Right forelimb (tissue), 1 donor: ENCODE data around the gene KDM4B.

ENCODE experiments used
- DNase-seq: peaks from one replicate; pipeline ENCODE4 v3.0.0-alpha.2; 2018

Gene KDM4B

GRCh38 chr19:4986056-4986455 lies 17.1 kb downstream of the KDM4B start:
- DNase-seq = no peak

DNA sequence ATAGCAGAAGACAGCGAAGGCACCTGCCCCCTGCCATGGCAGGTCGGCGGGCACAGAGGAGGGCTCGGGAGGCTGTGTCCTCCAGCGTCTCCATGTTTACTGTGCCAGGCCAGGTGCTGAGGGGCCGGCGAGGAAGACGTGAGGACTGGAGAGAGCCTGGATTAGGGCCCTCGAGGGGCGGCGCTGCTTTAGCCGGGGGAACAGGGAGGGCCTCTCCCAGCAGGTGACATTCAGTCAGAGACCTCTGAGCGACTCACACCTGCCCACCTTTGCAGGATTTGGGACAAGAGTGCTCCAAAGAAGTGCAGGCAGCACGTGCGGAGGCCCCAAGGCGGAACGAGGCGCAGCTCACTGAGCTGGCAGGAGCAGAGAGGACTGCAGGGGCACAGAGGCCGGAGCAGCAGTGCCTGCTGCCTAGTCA lies 17.6 kb downstream of the KDM4B start:
- DNase-seq = no peak

DNA sequence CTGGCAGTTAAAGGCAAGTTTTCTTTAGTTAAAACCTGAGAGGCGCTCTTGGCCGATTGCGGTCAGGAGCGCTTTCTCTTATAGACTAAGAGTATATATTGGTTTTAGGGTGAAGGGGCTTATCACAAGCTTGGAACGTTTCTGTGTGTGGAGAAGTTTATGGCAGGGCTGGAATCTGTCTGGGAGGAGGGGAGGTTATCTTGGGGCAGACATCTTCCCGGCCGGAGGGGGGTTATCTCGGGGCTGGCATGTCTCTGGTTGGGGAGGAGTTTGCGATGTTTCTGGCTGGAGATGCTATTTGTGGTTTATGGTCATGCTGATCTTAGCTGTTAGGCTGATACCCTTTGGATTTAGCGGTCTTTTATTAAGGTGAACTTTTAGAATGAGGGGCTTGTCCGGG lies 18.3 kb downstream of the KDM4B start:
- no peak for DNase-seq

- DNase-seq = no peak
These were observed 18.9 kb downstream of the KDM4B start for GRCh38 chr19:4987692-4988370.

DNA sequence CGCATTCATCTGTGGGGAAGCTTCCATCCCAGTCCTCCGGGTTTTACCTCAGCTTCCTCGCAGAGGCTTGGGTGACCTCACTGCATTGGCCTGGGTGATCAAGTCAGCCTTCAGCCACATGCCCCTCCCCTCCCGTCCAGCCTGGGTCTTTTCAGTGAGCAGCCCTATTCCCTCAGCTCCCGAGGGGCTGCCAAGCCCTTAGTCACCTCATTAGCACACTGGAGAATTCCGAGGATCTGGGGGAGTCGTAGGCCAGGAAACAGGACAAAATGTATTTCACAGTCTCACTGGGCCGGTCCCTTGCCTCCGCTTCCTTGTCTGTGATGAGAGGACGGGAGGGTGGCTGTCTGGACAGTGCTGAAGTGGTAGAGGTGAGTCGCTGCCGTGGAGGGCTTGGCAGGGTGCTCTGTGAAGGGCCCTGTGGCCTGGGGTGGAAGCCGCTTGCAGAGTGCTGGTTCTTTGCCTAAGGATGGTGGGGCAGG lies 19.9 kb downstream of the KDM4B start:
- no peak for DNase-seq

- no peak for DNase-seq
These were observed 21.4 kb downstream of the KDM4B start for GRCh38 chr19:4990306-4990705.

GRCh38 chr19:4991538-4991937 lies 22.6 kb downstream of the KDM4B start:
- DNase-seq = no peak

DNA sequence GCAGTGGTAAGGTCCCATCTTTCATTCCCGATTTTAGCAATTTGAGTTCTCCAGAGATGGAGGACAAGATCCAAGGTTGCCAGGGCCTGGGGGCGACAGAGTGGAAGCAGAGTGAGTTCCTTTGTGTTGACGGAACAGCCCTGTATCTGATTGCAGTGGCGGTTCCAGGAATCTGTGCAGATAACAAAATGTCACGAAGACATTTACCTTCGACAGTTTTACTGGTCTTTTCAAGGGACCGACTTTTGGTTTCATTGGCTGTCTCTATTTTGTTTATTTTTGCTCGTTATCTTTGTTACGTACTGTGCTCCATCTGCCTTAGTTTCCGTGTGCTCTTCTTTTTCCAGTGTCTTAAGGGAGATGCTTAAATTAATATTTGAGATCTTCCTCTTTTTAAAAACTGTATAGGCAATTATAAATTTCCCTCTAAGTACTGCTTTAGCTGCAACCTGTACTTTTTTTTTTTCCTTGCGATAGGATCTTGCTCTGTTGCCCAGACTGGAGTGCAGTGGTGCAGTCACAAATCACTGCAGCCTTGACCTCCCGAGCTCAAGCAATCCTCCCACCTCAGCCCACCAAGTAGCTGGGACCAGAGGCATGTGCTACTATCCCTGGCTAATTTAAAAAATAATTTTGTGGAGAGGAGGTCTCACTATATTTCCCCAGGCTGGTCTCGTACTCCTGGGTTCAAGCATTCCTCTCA lies 23.2 kb downstream of the KDM4B start:
- DNase-seq = no peak

DNA sequence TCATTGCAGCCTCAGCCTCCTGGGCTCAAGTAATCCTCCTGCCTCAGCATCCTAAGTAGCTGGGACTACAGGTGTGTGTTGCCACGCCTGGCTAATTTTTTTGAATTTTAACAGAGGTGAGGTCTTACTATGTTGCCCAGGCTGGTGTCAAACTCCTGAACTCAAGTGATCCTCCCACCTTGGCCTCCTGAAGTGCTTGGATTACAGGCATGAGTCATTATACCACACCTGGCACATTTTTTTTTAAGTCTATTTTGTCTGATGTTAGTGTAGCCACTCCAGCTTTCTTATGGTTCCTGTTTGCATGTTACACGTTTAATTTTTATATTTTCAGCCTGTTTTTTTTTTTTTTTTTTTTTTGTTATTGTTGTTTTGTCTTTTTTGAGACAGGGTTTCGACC lies 24.8 kb downstream of the KDM4B start:
- DNase-seq = no peak

GRCh38 chr19:4996701-4997100 lies 27.8 kb downstream of the KDM4B start:
- DNase-seq = no peak

- DNase-seq = no peak
These were observed 28.4 kb downstream of the KDM4B start for GRCh38 chr19:4997297-4997696.

DNA sequence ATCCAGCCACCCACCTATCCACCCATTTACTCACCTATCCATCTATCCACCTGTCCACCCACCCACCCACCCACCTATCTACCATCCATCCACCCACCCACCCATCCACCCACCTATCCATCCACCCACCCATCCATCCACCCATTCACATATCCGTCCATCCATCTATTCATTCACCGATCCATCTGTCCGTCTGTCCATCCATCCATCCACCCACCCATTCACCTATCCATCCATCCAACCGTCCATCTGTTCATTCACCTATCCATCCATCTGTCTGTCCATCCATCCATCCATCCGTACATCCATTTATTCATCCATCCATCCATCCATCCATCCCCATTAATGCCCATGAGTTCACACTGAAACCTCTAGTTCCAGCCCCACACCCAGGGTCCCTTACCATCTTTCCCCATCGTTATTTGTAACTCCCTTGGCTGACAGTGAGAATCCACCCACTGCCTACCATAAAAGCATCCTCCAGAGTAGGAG lies 31.3 kb downstream of the KDM4B start:
- no peak for DNase-seq

- DNase-seq = no peak
These were observed 32.7 kb downstream of the KDM4B start for GRCh38 chr19:5001615-5002014.

DNA sequence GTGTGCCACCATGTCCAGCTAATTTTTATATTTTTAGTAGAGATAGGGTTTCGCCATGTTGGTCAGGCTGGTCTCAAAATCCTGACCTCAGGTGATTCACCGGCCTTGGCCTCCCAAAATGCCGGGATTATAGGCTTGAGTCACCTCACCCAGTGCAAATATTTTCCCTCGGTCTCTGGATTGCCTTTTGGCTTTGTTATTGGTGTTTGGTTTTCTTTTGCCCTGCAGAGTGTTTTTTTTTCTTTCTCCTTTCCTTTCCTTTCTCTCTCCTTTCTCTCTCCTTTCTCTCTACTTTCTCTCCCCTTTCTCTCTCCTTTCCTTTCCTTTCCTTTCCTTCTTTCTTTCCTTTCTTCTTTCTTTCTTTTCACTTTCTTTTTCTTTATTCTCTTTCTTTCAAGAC lies 33.2 kb downstream of the KDM4B start:
- DNase-seq = no peak

DNA sequence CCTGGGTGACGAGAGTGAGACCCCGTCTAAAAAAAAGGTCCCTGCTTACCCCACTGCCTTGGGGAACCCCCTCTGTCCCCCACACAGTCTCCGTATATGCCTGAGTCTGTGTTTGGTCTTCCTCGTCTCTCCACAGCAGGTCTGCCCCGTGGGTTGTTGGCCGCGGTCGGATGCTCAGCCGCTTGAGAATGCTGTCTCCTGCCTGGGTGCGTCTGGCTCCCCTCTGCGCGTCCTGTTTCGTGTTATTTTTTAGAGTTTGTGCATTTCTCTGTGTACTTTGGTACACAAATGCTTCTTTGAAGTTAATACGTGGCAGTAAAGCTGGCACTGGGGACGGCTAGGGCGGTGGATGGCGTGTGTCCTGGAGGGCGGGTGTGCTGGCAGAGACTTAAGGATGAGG lies 34.9 kb downstream of the KDM4B start:
- DNase-seq = no peak

DNA sequence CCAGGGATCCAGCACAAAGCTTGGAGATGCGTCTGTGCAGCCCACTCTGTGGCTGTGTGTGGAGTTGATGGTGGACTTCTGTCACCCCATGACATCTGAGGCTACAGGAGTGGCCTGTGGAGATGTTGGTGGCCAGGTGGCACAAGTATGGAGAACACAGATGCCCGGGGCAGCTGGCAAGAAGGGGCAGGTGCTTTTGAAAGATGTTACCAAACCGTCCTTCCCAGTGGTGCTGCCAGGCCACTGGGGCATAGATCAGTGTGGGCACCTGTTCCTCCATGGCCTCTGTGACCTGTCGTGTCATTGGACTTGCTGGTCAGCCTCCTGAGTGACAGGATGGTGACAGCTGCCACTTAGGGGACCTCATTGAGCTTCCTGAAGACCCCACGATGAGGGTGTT lies 36.2 kb downstream of the KDM4B start:
- DNase-seq = no peak

GRCh38 chr19:5006201-5006600 lies 37.3 kb downstream of the KDM4B start:
- no peak for DNase-seq

DNA sequence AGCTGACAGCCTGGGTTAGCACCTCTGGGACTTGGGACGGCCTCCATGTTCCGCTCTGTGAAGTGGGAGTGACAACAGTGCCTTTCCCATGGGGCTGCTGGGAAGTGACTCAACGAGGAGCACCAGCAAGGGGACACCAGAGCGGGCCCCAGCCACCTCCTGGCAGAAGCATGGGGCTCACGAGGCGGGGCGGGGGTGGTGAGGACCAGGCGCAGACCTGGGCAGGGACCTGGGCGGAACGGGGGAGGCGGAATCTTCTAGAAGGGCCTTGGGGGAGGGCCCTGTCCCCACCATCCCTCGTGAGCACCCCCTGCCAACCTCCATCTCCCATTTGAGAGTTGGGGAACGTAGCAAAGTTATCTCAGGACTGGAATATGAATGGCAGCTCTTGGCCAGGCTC lies 37.9 kb downstream of the KDM4B start:
- no peak for DNase-seq

- DNase-seq = no peak
These were observed 42.7 kb downstream of the KDM4B start for GRCh38 chr19:5011476-5012238.

- no peak for DNase-seq
These were observed 44.0 kb downstream of the KDM4B start for GRCh38 chr19:5012688-5013457.

DNA sequence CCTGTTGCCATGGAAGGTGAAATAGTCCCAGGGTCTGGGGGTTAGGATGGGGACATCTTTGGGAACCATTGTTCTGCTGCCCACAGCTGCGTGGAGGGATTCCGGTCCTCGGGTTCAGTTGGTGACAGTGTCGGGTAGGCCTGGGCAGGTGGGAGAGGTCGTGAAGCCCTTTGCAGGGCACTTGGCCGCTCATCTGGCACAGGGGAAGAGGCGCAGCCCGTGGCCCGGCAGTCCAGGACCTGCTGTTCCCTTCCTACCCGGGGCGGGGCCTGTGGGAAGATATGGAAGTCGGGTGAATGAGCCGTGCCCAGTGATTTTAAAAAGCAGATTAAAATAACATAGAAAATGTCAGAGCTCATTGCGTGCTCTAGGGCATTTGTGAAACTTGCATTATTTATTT lies 44.8 kb downstream of the KDM4B start:
- no peak for DNase-seq

DNA sequence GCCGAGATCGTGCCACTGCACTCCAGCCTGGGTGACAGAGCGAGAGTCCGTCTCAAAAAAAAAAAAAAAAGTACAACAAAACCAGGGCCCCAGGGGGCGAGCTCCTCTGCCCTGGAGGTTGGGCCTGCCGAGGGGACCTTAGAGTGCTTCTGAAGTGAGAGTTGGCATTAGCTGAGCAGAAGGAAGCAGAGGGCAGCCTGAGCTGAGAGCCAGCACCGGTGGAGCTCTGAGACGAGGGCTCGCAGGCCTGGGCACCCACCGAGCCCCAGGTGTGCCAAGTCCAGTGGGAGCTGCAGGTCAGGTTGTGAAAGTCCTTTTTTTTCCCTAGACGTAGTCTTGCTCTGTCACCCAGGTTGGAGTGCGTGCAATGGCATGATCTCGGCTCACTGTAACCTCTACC lies 46.0 kb downstream of the KDM4B start:
- DNase-seq = no peak

DNA sequence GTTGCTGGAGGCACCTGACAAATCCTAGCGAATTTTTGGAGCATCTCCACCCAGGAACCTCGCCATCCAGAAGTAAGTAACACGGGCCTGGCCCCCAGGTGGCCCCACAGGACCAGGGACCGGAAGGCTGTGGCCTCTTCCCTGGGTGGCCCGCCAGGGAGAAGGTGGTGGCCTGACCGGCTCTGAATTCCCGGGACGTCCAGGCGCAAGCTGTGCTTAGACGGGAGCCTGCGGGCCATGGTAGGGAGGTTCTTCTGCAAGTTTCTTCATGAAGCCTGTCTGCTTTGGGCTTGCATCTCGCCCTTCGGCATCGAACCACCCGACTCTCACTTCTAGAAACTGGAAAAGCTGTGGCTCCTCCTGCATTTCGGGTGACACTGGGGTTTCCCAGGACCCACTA lies 47.4 kb downstream of the KDM4B start:
- DNase-seq = no peak
